Endodermal cell (in vitro differentiated cells): Measurements from ENCODE around the gene ABCB11. TPM values are rescaled to one million over a fixed set of nuclear protein-coding genes. Genes with fewer than 3 reads are reported as not detected.

Source experiments
- DNase-seq: peaks from one replicate; pipeline ENCODE4 v3.0.0-alpha.2; 2017
- H3K27ac ChIP-seq: 2 replicates; pipeline ENCODE4 v1.5.1; 2013; ENCODE audit warnings: mild to moderate bottlenecking, low read depth, low read length, moderate library complexity
- H3K27me3 ChIP-seq: 2 replicates; pipeline ENCODE4 v1.6.1; 2013; ENCODE audit warnings: mild to moderate bottlenecking, low read length, moderate library complexity; ENCODE audit not compliant: insufficient read depth, control insufficient read depth, poor library complexity, severe bottlenecking
- H3K36me3 ChIP-seq: 2 replicates; pipeline ENCODE4 v1.7.0; 2013; ENCODE audit warnings: mild to moderate bottlenecking, low read length, moderate library complexity; ENCODE audit not compliant: control insufficient read depth, insufficient read depth
- H3K4me1 ChIP-seq: one replicate; pipeline ENCODE4 v1.7.0; 2013; ENCODE audit warnings: low read length; ENCODE audit not compliant: control insufficient read depth, insufficient read depth
- H3K4me3 ChIP-seq: 2 replicates; pipeline ENCODE4 v1.5.1; 2013; ENCODE audit warnings: mild to moderate bottlenecking, low read length, moderate library complexity
- H3K9ac ChIP-seq: 2 replicates; pipeline ENCODE4 v1.6.1; 2013; ENCODE audit warnings: mild to moderate bottlenecking, low read length, moderate library complexity; ENCODE audit not compliant: poor library complexity, severe bottlenecking; ENCODE audit errors: extremely low read depth
- H3K9me3 ChIP-seq: 2 replicates; pipeline ENCODE4 v1.6.1; 2013; ENCODE audit warnings: mild to moderate bottlenecking, low read length, moderate library complexity; ENCODE audit not compliant: control insufficient read depth
- H3K27ac Mint-ChIP-seq: 2 replicates; pipeline ENCODE4 v1.8.0; 2020; ENCODE audit warnings: mixed read lengths
- H3K27me3 Mint-ChIP-seq: 2 replicates; pipeline ENCODE4 v1.8.0; 2021; ENCODE audit warnings: mild to moderate bottlenecking, mixed read lengths; ENCODE audit not compliant: insufficient read depth
- H3K36me3 Mint-ChIP-seq: 2 replicates; pipeline ENCODE4 v1.8.0; 2020; ENCODE audit warnings: low read depth, mixed read lengths
- H3K4me1 Mint-ChIP-seq: 2 replicates; pipeline ENCODE4 v1.8.0; 2020; ENCODE audit warnings: mixed read lengths
- H3K4me3 Mint-ChIP-seq: 2 replicates; pipeline ENCODE4 v1.8.0; 2020; ENCODE audit warnings: mild to moderate bottlenecking, moderate library complexity, mixed read lengths
- H3K9me3 Mint-ChIP-seq: 2 replicates; pipeline ENCODE4 v1.8.0; 2020; ENCODE audit warnings: mild to moderate bottlenecking, mixed read lengths
- CTCF ChIP-seq: fragments of 200-600 bp; sonication (generic); conservative IDR thresholded peaks from 2 replicates; pipeline ENCODE4 v1.5.0; 2021; ENCODE audit warnings: antibody characterized with exemption, mild to moderate bottlenecking
- WGBS, 2 experiments: methylation state at CpG; one replicate each; pipeline versions ENCODE4 v1.1.5 to v1.1.7; 2013; ENCODE audit warnings: missing lambda C conversion rate in 2 of 2, mixed read lengths in 1 of 2; ENCODE audit not compliant: insufficient coverage in 1 of 2, insufficient read length in 1 of 2; 5-methylcytosine and 5-hydroxymethylcytosine counted together
- total RNA-seq, 2 donors: library from RNA; stranded (reverse); fragmentation: NEBNext Ultra II Directional in 1 of 2; extraction: Animal tissue kit (Norgen Biotek cat#: 25700) in 1 of 2; gene quantifications; 2 replicates in 1 of 2; 3 replicates in 1 of 2; pipeline ENCODE4 v1.2.1, GENCODE V29; 2021

ABCB11 gene
- total RNA-seq, 2 donors from 2014 or later: 0.04 TPM

DNA sequence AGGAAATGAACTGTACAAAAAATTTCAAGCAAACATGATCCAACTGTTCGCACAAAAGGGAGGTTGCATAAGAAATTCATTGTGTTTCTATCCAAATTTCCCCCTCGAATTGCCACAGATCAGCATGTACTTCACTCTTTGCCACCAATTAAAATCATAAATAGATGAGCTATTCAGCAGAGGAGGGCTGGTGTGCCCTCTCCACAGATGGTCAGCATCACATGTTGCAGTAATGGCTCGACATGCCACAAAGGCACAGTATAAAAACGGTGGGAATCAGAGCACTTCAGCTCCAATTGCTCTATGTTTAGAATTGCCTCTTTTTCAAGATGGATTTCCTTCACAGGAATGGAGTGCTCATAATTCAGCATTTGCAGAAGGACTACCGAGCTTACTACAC is 130.1 kb downstream of the ABCB11 start, which contains the start of gene G6PC2:
TSS of gene G6PC2 (plus strand) at position 289 of the 400 bp plus-strand sequence. CDS start at position 330, 41 bp downstream.
- no peak within 1 kb of the TSS for H3K27ac Mint-ChIP-seq
- no peaks in the 10 kb centered on the region for H3K4me1 ChIP-seq

GRCh38 chr2:168897449-168897848 is 133.7 kb downstream of the ABCB11 start:
- no peak overlapping the region for H3K4me3 Mint-ChIP-seq
- H3K27me3 Mint-ChIP-seq: no peaks in the 10 kb centered on the region
- no peak overlapping the region for H3K9ac ChIP-seq
- H3K36me3 Mint-ChIP-seq: no peaks in the 10 kb centered on the region
- WGBS, 2 experiments: 100% methylated on average over 1 of the region's 1 CpG; no CpG with 5 or more reads in 1 of the 2 experiments
- no peak for DNase-seq
- H3K9me3 ChIP-seq: no peaks in the 10 kb centered on the region
- no peaks in the 10 kb centered on the region for H3K9me3 Mint-ChIP-seq
- H3K27ac Mint-ChIP-seq: no peak overlapping the region
- no peak overlapping the region for H3K4me3 ChIP-seq
- H3K4me1 ChIP-seq: no peaks in the 10 kb centered on the region
- H3K27ac ChIP-seq: no peak overlapping the region
- H3K27me3 ChIP-seq: peaks cover 2% of the 10 kb centered on the region
- H3K36me3 ChIP-seq: no peaks in the 10 kb centered on the region
- TF ChIP-seq CTCF: no peak
- H3K4me1 Mint-ChIP-seq: no peaks in the 10 kb centered on the region

More for the DNA sequence above, 130.1 kb downstream of the ABCB11 start, which contains the start of gene G6PC2:
- H3K4me3 ChIP-seq: no peak within 1 kb of the TSS
- H3K27ac ChIP-seq: no peak within 1 kb of the TSS
- H3K9ac ChIP-seq: no peak within 1 kb of the TSS
- no peaks in the 10 kb centered on the region for H3K36me3 ChIP-seq
- Mint-ChIP-seq H3K27me3 (peaks cover 2% of the 10 kb centered on the region), H3K4me1 (no peaks in the 10 kb centered on the region), H3K9me3 (no peaks in the 10 kb centered on the region), H3K4me3 (no peak within 1 kb of the TSS), H3K36me3 (no peaks in the 10 kb centered on the region)
- no peak for TF ChIP-seq CTCF
- no peaks in the 10 kb centered on the region for H3K27me3 ChIP-seq
- H3K9me3 ChIP-seq: no peaks in the 10 kb centered on the region
- 90 to 91% methylated on average over 3 to 5 of the region's 5 CpGs for WGBS, 2 experiments
- no peak for DNase-seq

DNA sequence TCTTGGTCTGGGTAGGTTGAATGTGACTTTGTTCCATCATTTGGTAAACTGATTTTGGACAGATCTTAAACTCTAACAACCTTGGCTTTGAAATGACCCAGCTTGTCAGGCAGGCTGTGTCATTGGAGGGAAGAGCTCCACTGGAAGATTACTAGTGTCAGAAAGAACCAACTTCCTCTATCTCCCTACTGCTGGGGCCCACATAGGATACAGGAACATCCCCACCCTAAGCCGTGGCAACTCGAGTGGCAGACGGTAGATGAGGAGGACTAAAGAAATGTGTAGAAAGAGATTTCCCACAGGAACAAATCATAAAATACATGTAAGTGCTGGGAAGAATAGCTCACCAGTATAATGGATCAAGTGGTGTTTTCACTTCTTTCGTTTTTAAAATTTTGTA is 134.3 kb downstream of the ABCB11 start:
- Mint-ChIP-seq H3K4me1 (no peaks in the 10 kb centered on the region), H3K9me3 (no peaks in the 10 kb centered on the region), H3K27ac (no peak overlapping the region), H3K36me3 (no peaks in the 10 kb centered on the region), H3K4me3 (no peak overlapping the region), H3K27me3 (peaks cover 5% of the 10 kb centered on the region)
- H3K27ac ChIP-seq: no peak overlapping the region
- DNase-seq: no peak
- no peaks in the 10 kb centered on the region for H3K9me3 ChIP-seq
- no CpG with 5 or more reads among the region's 4 CpGs for WGBS, 2 experiments
- no peaks in the 10 kb centered on the region for H3K36me3 ChIP-seq
- peaks cover 9% of the 10 kb centered on the region for H3K27me3 ChIP-seq
- TF ChIP-seq CTCF: no peak
- no peak overlapping the region for H3K9ac ChIP-seq
- no peak overlapping the region for H3K4me3 ChIP-seq
- H3K4me1 ChIP-seq: no peaks in the 10 kb centered on the region
